ENCODE measurements around the gene TRABD2A.

The TRABD2A gene

DNA sequence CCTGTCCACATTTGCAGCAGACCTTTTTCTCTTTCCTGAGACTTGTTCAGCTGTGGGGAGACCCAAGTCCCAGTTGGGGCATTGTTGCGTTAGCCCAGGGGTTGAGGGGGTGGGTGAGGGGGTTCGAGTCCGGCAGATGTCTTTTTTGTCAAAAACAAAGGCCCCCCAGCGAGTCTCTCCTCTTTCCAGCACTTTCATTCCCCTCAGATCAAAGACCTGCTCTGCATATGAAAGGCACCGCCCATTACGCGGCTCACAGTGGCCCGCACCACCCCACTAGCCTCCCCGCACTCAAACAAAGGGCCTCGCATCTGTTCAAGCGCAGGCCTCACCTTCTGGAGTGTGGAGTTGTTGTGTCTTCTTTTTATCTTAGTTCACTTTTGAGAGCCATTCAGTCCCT is 25.2 kb downstream of the TRABD2A start:
- Histone ChIP-seq H3K36me3 (ENCODE audit: control insufficient read depth in 1 of 2, insufficient read depth in 2 of 2, low read length in 2 of 2) (no peaks in the 10 kb centered on the region), H2BK120ac (ENCODE audit: insufficient read depth, low read length, poor library complexity) (no peak overlapping the region), H4K8ac (ENCODE audit: low read depth, low read length) (no peak overlapping the region), H2AK5ac (ENCODE audit: low read length) (no peak overlapping the region), H3K9me3 (ENCODE audit: insufficient read depth, low read depth, low read length) (peaks cover 2% of the 10 kb centered on the region), H3K4ac (ENCODE audit: low read depth, low read length) (no peak overlapping the region), H3K4me3 (ENCODE audit: low read depth, low read length) (no peak overlapping the region), H4K91ac (ENCODE audit: low read depth, low read length) (no peak overlapping the region), H3K4me2 (ENCODE audit: low read length) (no peak overlapping the region), H3K27ac (ENCODE audit: low read depth, low read length) (no peak overlapping the region), H4K12ac (ENCODE audit: low read depth, low read length) (no peak overlapping the region), H3K23ac (ENCODE audit: low read length) (no peak overlapping the region), H3K4me1 (ENCODE audit: control insufficient read depth in 1 of 2, insufficient read depth in 2 of 2, low read length in 2 of 2) (no peaks in the 10 kb centered on the region), H3K27me3 (ENCODE audit: insufficient read depth, low read length) (no peaks in the 10 kb centered on the region), H2BK12ac (ENCODE audit: low read length) (no peak overlapping the region), H3K79me2 (ENCODE audit: control insufficient read depth, insufficient read depth, low read length, poor library complexity) (no peaks in the 10 kb centered on the region), H3K9ac (ENCODE audit: low read length) (no peak overlapping the region), H2AFZ (ENCODE audit: insufficient read depth, low read length, poor library complexity) (no peak overlapping the region), H3K79me1 (ENCODE audit: low read length) (no peaks in the 10 kb centered on the region), H3K18ac (ENCODE audit: low read length) (no peak overlapping the region), H2BK5ac (ENCODE audit: low read depth, low read length, poor library complexity) (no peak overlapping the region), H3K14ac (ENCODE audit: low read length) (no peak overlapping the region)
- WGBS (ENCODE audit: extremely low coverage, insufficient coverage, insufficient read length) = no CpG with 5 or more reads among the region's 11 CpGs
- DNase-seq = no peak

DNA sequence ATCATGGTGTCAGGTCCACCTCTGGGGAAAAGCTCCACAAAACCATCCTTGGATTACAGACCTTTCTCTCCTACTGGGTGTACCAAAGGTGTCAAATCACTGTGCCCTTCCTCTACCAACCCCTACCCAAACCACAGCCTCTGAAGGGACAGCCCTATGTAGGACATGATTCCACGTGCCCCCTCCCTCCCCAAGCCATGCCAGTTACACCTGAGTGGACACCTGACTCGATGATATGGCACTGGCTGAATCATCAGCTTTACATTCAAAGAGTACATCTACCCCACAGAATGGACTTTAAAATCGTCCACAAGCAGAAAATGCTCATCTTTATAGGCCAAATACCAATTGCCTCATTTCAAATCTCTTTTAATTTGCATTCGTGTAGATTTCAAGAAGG is 26.0 kb downstream of the TRABD2A start:
- WGBS (ENCODE audit: extremely low coverage, insufficient coverage, insufficient read length) = no CpG with 5 or more reads among the region's 4 CpGs
- no peak overlapping the region for H3K9ac ChIP-seq (ENCODE audit: low read length)
- H3K4me3 ChIP-seq (ENCODE audit: low read depth, low read length) = no peak overlapping the region
- no peak overlapping the region for H3K23ac ChIP-seq (ENCODE audit: low read length)
- H3K79me1 ChIP-seq (ENCODE audit: low read length) = no peaks in the 10 kb centered on the region
- H4K8ac ChIP-seq (ENCODE audit: low read depth, low read length) = no peak overlapping the region
- no peak overlapping the region for H2AFZ ChIP-seq (ENCODE audit: insufficient read depth, low read length, poor library complexity)
- H2BK12ac ChIP-seq (ENCODE audit: low read length) = no peak overlapping the region
- no peaks in the 10 kb centered on the region for H3K36me3 ChIP-seq (ENCODE audit: control insufficient read depth in 1 of 2, insufficient read depth in 2 of 2, low read length in 2 of 2)
- H4K12ac ChIP-seq (ENCODE audit: low read depth, low read length) = no peak overlapping the region
- no peak overlapping the region for H3K18ac ChIP-seq (ENCODE audit: low read length)
- H2BK5ac ChIP-seq (ENCODE audit: low read depth, low read length, poor library complexity) = no peak overlapping the region
- H3K27me3 ChIP-seq (ENCODE audit: insufficient read depth, low read length) = no peaks in the 10 kb centered on the region
- H4K91ac ChIP-seq (ENCODE audit: low read depth, low read length) = no peak overlapping the region
- H3K4ac ChIP-seq (ENCODE audit: low read depth, low read length) = no peak overlapping the region
- H2BK120ac ChIP-seq (ENCODE audit: insufficient read depth, low read length, poor library complexity) = no peak overlapping the region
- no peaks in the 10 kb centered on the region for H3K79me2 ChIP-seq (ENCODE audit: control insufficient read depth, insufficient read depth, low read length, poor library complexity)
- peaks cover 2% of the 10 kb centered on the region for H3K9me3 ChIP-seq (ENCODE audit: insufficient read depth, low read depth, low read length)
- H3K14ac ChIP-seq (ENCODE audit: low read length) = no peak overlapping the region
- H3K4me2 ChIP-seq (ENCODE audit: low read length) = no peak overlapping the region
- no peak for DNase-seq
- H3K4me1 ChIP-seq (ENCODE audit: control insufficient read depth in 1 of 2, insufficient read depth in 2 of 2, low read length in 2 of 2) = no peaks in the 10 kb centered on the region
- no peak overlapping the region for H3K27ac ChIP-seq (ENCODE audit: low read depth, low read length)
- H2AK5ac ChIP-seq (ENCODE audit: low read length) = no peak overlapping the region

DNA sequence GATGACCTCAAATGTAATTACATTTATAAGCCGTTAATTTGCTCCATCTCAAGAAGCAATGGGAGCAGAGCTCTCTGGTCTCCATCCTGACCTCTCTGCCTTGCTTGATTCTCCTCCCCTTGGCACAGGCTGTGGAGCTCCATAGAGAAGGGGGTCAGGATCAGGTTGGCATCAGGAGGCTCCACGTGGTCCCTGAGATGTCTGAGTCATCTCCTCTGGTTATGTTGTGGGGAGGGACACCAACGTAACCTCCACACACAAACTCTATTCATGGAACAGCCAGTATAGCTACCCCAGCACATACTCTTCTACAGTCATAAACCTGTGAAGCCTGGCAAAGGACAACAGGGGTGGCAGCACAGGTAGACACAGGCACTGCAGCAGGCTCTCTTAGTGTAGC is 29.0 kb downstream of the TRABD2A start:
- H2BK120ac ChIP-seq (ENCODE audit: insufficient read depth, low read length, poor library complexity) = no peak overlapping the region
- H2AK5ac ChIP-seq (ENCODE audit: low read length) = no peak overlapping the region

DNA sequence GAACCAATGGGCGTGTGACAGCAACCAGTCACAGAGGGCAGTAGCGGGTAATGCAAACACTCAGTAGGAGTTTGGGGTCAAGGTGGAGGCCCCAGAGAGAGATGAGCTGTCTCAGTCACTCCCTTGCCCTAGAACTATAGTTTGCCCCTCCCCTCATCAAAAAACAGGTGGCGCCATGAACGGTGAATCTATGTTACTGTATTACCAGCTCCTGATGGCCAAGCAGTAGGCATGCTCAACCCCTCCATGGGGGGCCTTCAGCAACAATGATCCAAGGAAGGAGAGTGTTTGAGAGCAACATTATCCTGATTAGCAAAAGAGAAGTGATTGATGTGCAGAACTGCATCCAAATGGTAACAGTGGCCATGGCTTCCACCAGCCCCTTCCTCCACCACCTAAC is 30.4 kb downstream of the TRABD2A start:
- Histone ChIP-seq H2BK12ac (ENCODE audit: low read length) (no peak overlapping the region), H3K9me3 (ENCODE audit: insufficient read depth, low read depth, low read length) (peaks cover 2% of the 10 kb centered on the region), H3K4me3 (ENCODE audit: low read depth, low read length) (no peak overlapping the region), H3K4ac (ENCODE audit: low read depth, low read length) (no peak overlapping the region), H3K79me2 (ENCODE audit: control insufficient read depth, insufficient read depth, low read length, poor library complexity) (no peaks in the 10 kb centered on the region), H3K4me1 (ENCODE audit: control insufficient read depth in 1 of 2, insufficient read depth in 2 of 2, low read length in 2 of 2) (no peaks in the 10 kb centered on the region), H3K36me3 (ENCODE audit: control insufficient read depth in 1 of 2, insufficient read depth in 2 of 2, low read length in 2 of 2) (no peaks in the 10 kb centered on the region), H2AK5ac (ENCODE audit: low read length) (no peak overlapping the region), H2BK120ac (ENCODE audit: insufficient read depth, low read length, poor library complexity) (no peak overlapping the region), H2AFZ (ENCODE audit: insufficient read depth, low read length, poor library complexity) (no peak overlapping the region), H3K23ac (ENCODE audit: low read length) (no peak overlapping the region), H4K12ac (ENCODE audit: low read depth, low read length) (no peak overlapping the region), H3K27ac (ENCODE audit: low read depth, low read length) (no peak overlapping the region), H4K8ac (ENCODE audit: low read depth, low read length) (no peak overlapping the region), H4K91ac (ENCODE audit: low read depth, low read length) (no peak overlapping the region), H3K79me1 (ENCODE audit: low read length) (no peaks in the 10 kb centered on the region), H3K27me3 (ENCODE audit: insufficient read depth, low read length) (no peaks in the 10 kb centered on the region), H3K14ac (ENCODE audit: low read length) (no peak overlapping the region), H3K18ac (ENCODE audit: low read length) (no peak overlapping the region), H3K4me2 (ENCODE audit: low read length) (no peak overlapping the region), H2BK5ac (ENCODE audit: low read depth, low read length, poor library complexity) (no peak overlapping the region), H3K9ac (ENCODE audit: low read length) (no peak overlapping the region)
- WGBS (ENCODE audit: extremely low coverage, insufficient coverage, insufficient read length) = no CpG with 5 or more reads among the region's 4 CpGs
- DNase-seq = no peak

More for the DNA sequence above, 29.0 kb downstream of the TRABD2A start:
- WGBS (ENCODE audit: extremely low coverage, insufficient coverage, insufficient read length) = no CpG with 5 or more reads among the region's 3 CpGs
- peaks cover 2% of the 10 kb centered on the region for H3K9me3 ChIP-seq (ENCODE audit: insufficient read depth, low read depth, low read length)
- no peak overlapping the region for H2AFZ ChIP-seq (ENCODE audit: insufficient read depth, low read length, poor library complexity)
- no peak overlapping the region for H2BK5ac ChIP-seq (ENCODE audit: low read depth, low read length, poor library complexity)
- H3K4me2 ChIP-seq (ENCODE audit: low read length) = no peak overlapping the region
- no peak for DNase-seq
- no peaks in the 10 kb centered on the region for H3K27me3 ChIP-seq (ENCODE audit: insufficient read depth, low read length)
- H3K14ac ChIP-seq (ENCODE audit: low read length) = no peak overlapping the region
- H2BK12ac ChIP-seq (ENCODE audit: low read length) = no peak overlapping the region
- H3K27ac ChIP-seq (ENCODE audit: low read depth, low read length) = no peak overlapping the region
- no peaks in the 10 kb centered on the region for H3K79me2 ChIP-seq (ENCODE audit: control insufficient read depth, insufficient read depth, low read length, poor library complexity)
- no peak overlapping the region for H4K12ac ChIP-seq (ENCODE audit: low read depth, low read length)
- no peak overlapping the region for H4K91ac ChIP-seq (ENCODE audit: low read depth, low read length)
- no peaks in the 10 kb centered on the region for H3K36me3 ChIP-seq (ENCODE audit: control insufficient read depth in 1 of 2, insufficient read depth in 2 of 2, low read length in 2 of 2)
- no peak overlapping the region for H3K4ac ChIP-seq (ENCODE audit: low read depth, low read length)
- no peaks in the 10 kb centered on the region for H3K79me1 ChIP-seq (ENCODE audit: low read length)
- H3K18ac ChIP-seq (ENCODE audit: low read length) = no peak overlapping the region
- H4K8ac ChIP-seq (ENCODE audit: low read depth, low read length) = no peak overlapping the region
- no peak overlapping the region for H3K4me3 ChIP-seq (ENCODE audit: low read depth, low read length)
- no peaks in the 10 kb centered on the region for H3K4me1 ChIP-seq (ENCODE audit: control insufficient read depth in 1 of 2, insufficient read depth in 2 of 2, low read length in 2 of 2)
- no peak overlapping the region for H3K23ac ChIP-seq (ENCODE audit: low read length)
- no peak overlapping the region for H3K9ac ChIP-seq (ENCODE audit: low read length)

Data from trophoblast cell (in vitro differentiated cells and primary cell).